ENCODE results near the gene PIGB. TPM values are rescaled to one million over a fixed set of nuclear protein-coding genes. Genes with fewer than 3 reads are reported as not detected.

PIGB gene
- total RNA-seq, 1 donor from 2014 or later = 14.6 TPM

DNA sequence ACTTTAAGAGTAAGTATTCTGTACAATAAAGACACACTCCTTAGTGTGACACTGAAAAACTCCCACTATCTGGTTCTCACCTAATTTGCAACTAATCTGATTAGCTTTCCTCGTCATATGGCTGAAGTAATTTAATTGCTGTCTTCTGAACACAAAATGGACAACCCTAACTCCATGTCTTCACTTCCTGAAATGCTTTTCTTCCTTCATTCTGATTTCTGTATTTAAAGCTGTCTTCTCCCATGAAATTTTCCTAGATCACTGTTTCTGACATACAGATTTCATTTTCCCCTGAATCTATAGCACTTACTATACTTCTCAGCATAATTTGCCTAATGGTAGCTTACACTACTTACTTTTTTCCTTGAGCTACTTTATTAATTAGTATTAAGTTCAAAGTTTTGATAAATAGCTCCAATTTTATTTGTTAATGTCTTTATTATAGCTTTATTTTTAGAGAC, 82.8 kb downstream of the PIGB start:
- Mint-ChIP-seq H3K4me1 (peaks cover 6% of the 10 kb centered on the region), H3K9me3 (peaks cover 6% of the 10 kb centered on the region), H3K27ac (ENCODE audit: unreplicated experiment) (no peak overlapping the region), H3K36me3 (ENCODE audit: low read depth) (peaks cover 11% of the 10 kb centered on the region), H3K4me3 (no peak overlapping the region), H3K27me3 (ENCODE audit: low read depth) (no peaks in the 10 kb centered on the region)
- DNase-seq (ENCODE audit: low read depth, low spot score) = no peak
- TF ChIP-seq, protein P1, sequence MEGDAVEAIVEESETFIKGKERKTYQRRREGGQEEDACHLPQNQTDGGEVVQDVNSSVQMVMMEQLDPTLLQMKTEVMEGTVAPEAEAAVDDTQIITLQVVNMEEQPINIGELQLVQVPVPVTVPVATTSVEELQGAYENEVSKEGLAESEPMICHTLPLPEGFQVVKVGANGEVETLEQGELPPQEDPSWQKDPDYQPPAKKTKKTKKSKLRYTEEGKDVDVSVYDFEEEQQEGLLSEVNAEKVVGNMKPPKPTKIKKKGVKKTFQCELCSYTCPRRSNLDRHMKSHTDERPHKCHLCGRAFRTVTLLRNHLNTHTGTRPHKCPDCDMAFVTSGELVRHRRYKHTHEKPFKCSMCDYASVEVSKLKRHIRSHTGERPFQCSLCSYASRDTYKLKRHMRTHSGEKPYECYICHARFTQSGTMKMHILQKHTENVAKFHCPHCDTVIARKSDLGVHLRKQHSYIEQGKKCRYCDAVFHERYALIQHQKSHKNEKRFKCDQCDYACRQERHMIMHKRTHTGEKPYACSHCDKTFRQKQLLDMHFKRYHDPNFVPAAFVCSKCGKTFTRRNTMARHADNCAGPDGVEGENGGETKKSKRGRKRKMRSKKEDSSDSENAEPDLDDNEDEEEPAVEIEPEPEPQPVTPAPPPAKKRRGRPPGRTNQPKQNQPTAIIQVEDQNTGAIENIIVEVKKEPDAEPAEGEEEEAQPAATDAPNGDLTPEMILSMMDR (conservative IDR thresholded peaks at IDR 0.05) = no peak

DNA sequence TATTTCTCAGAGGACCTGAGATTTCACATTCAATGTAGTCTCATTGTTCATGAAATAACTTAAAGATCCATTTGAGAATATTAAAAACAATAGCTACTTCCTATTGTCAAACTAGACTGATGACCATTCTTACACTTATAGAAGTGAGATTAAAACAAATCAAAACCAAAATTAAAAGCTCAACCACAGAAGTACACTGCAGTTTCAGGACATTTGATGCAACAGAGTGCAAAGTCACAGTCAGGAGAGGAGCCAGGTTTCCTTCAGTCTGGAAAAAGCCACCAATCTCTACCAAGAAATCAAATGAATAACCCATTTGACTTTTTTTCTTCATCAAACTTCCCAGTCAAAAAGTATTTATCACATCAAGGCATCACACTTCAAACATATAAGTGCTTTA, 83.7 kb downstream of the PIGB start:
- no peaks in the 10 kb centered on the region for H3K27me3 Mint-ChIP-seq (ENCODE audit: low read depth)
- H3K4me1 Mint-ChIP-seq = peaks cover 13% of the 10 kb centered on the region
- no peak overlapping the region for H3K4me3 Mint-ChIP-seq
- peaks cover 3% of the 10 kb centered on the region for H3K9me3 Mint-ChIP-seq
- TF ChIP-seq, protein P1 (conservative IDR thresholded peaks at IDR 0.05) = no peak
- no peak for DNase-seq (ENCODE audit: low read depth, low spot score)
- no peak overlapping the region for H3K27ac Mint-ChIP-seq (ENCODE audit: unreplicated experiment)
- peaks cover 8% of the 10 kb centered on the region for H3K36me3 Mint-ChIP-seq (ENCODE audit: low read depth)

DNA sequence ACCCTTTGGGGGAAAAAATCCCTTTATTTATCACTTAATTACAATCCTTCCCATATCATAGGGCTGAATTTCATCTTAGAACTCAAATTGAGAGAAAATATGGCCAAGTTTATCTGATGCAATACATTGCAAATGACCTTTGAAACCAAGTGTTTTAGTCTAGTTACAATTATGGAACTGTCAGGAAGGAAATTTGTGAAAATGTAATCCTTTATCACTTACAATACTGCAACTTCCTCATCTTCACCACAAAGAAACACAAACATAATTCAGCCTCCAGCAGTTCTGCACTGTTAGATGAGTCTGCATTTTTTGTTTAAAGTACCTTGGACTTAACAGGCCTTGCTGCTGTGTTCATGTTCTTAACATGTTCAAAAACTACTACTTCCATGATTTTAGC, 84.5 kb downstream of the PIGB start:
- Mint-ChIP-seq H3K27ac (ENCODE audit: unreplicated experiment) (no peak overlapping the region), H3K36me3 (ENCODE audit: low read depth) (peaks cover 4% of the 10 kb centered on the region), H3K4me1 (peaks cover 16% of the 10 kb centered on the region), H3K9me3 (no peaks in the 10 kb centered on the region), H3K4me3 (no peak overlapping the region), H3K27me3 (ENCODE audit: low read depth) (no peaks in the 10 kb centered on the region)
- TF ChIP-seq, protein P1 (conservative IDR thresholded peaks at IDR 0.05) = no peak
- DNase-seq (ENCODE audit: low read depth, low spot score) = no peak

Small RNA genes within 50 kb of the gene (microRNA-seq; reads per million reads assigned to microRNA genes)
- 448 reads per million, percentile 75 among the genes with 10 or more reads in this experiment for gene MIR628

Other genes with a start within 250 kb of the PIGB start
- 78.6 and 83.8 TPM in 2 replicates for gene RSL24D1, start 122.3 kb upstream of the PIGB start, total RNA-seq
- 5.9 and 6.5 TPM in 2 replicates for gene RAB27A, start 29.4 kb upstream of the PIGB start, total RNA-seq
- gene PIGBOS1, start 99 bp upstream of the PIGB start, total RNA-seq = 12.5 and 16.6 TPM in 2 replicates
- 9.6 and 15.0 TPM in 2 replicates for gene CCPG1, start 89.1 kb downstream of the PIGB start, total RNA-seq
- 2.0 and 2.7 TPM in 2 replicates for gene PIERCE2, start 89.3 kb downstream of the PIGB start, total RNA-seq
- gene DNAAF4, start 189.0 kb downstream of the PIGB start, total RNA-seq = 5.1 and 5.3 TPM in 2 replicates

All from neural crest cell (in vitro differentiated cells).